OCI-LY1 (cell line): Measurements from ENCODE around the gene KCNB1.

Source experiments
- H2AFZ ChIP-seq: fragments of 200-600 bp; sonication (generic), shearing (Covaris generic); 2 replicates; pipeline ENCODE4 v1.6.0; 2014; ENCODE audit warnings: antibody characterized with exemption, mild to moderate bottlenecking, low read length
- H3F3A ChIP-seq: fragments of 200-600 bp; sonication (generic), shearing (Covaris generic); 2 replicates; pipeline ENCODE4 v1.6.0; 2014; ENCODE audit warnings: mild to moderate bottlenecking, antibody characterized with exemption, low read length, moderate library complexity; ENCODE audit not compliant: insufficient read depth
- H3K27ac ChIP-seq: fragments of 200-600 bp; sonication (generic); 2 replicates; pipeline ENCODE4 v1.5.1; 2014; ENCODE audit warnings: low read length, mixed run types, mild to moderate bottlenecking, low read depth; ENCODE audit not compliant: poor library complexity, severe bottlenecking
- H3K27me3 ChIP-seq: fragments of 200-600 bp; sonication (generic); 2 replicates; pipeline ENCODE4 v1.6.0; 2014; ENCODE audit warnings: antibody characterized with exemption, mild to moderate bottlenecking, low read length, moderate library complexity; ENCODE audit not compliant: insufficient read depth
- H3K36me3 ChIP-seq: fragments of 200-600 bp; sonication (generic); 2 replicates; pipeline ENCODE4 v1.6.1; 2014; ENCODE audit warnings: mild to moderate bottlenecking, antibody characterized with exemption, low read length, moderate library complexity, mixed read lengths; ENCODE audit not compliant: insufficient read depth
- H3K4me1 ChIP-seq: fragments of 200-600 bp; sonication (generic); 2 replicates; pipeline ENCODE4 v1.5.1; 2014; ENCODE audit warnings: mild to moderate bottlenecking, low read length, moderate library complexity; ENCODE audit not compliant: insufficient read depth, severe bottlenecking
- H3K4me2 ChIP-seq: fragments of 200-600 bp; sonication (generic), shearing (Covaris generic); 2 replicates; pipeline ENCODE4 v1.6.1; 2014; ENCODE audit warnings: low read length
- H3K4me3 ChIP-seq: fragments of 200-600 bp; sonication (generic); 2 replicates; pipeline ENCODE4 v1.5.1; 2014; ENCODE audit warnings: low read length, low read depth, mild to moderate bottlenecking, mixed read lengths; ENCODE audit not compliant: poor library complexity, severe bottlenecking
- H3K79me2 ChIP-seq: fragments of 200-600 bp; shearing (Covaris generic); 2 replicates; pipeline ENCODE4 v1.6.1; 2016; ENCODE audit warnings: mixed run types, low read length, mixed read lengths; ENCODE audit not compliant: insufficient read depth
- H3K9ac ChIP-seq: fragments of 200-600 bp; sonication (generic), shearing (Covaris generic); 2 replicates; pipeline ENCODE4 v1.6.1; 2014; ENCODE audit warnings: mild to moderate bottlenecking, low read length, mixed read lengths
- H3K9me2 ChIP-seq: fragments of 200-600 bp; sonication (generic), shearing (Covaris generic); 2 replicates; pipeline ENCODE4 v1.6.1; 2014; ENCODE audit warnings: low read depth, mild to moderate bottlenecking, low read length, mixed read lengths
- H3K9me3 ChIP-seq: fragments of 200-600 bp; shearing (Covaris generic); 2 replicates; pipeline ENCODE4 v1.6.1; 2014; ENCODE audit warnings: low read length, mixed read lengths
- H4K20me1 ChIP-seq: fragments of 200-600 bp; sonication (generic), shearing (Covaris generic); 2 replicates; pipeline ENCODE4 v1.6.0; 2016; ENCODE audit warnings: mild to moderate bottlenecking, low read length; ENCODE audit not compliant: insufficient read depth
- EZH2 ChIP-seq: fragments of 200-600 bp; sonication (generic), shearing (Covaris generic); IDR thresholded peaks from 2 replicates; pipeline ENCODE4 v1.8.0; 2017; ENCODE audit warnings: borderline replicate concordance, mixed run types, mild to moderate bottlenecking, antibody characterized with exemption, low read length, moderate library complexity, mixed read lengths
- TF ChIP-seq, protein P1 (sequence below): fragments of 200-600 bp; sonication (generic), shearing (Covaris generic); IDR thresholded peaks from 2 replicates; pipeline ENCODE4 v1.5.1; 2017; ENCODE audit warnings: mild to moderate bottlenecking, antibody characterized with exemption, low read length, moderate library complexity, mixed read lengths

Gene KCNB1

DNA sequence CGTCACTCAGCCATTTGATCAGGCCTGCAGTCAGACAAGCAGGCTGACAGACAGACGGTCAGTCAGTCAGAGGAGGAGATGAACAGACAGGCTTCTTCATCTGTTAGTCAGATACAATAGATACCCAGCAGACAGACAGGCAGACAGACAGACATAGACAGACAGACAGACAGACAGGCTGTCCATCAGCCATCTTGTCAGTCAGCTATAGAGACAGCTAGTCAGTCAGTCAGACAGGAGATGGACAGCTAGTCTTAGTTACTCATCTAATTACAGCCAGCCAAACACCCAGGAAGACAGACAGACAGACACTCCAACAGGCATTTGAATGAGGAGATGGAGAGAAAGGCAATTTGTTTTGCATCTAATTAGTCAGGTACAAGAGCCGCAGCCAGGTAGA lies 36.4 kb downstream of the KCNB1 start:
- TF ChIP-seq, protein P1, sequence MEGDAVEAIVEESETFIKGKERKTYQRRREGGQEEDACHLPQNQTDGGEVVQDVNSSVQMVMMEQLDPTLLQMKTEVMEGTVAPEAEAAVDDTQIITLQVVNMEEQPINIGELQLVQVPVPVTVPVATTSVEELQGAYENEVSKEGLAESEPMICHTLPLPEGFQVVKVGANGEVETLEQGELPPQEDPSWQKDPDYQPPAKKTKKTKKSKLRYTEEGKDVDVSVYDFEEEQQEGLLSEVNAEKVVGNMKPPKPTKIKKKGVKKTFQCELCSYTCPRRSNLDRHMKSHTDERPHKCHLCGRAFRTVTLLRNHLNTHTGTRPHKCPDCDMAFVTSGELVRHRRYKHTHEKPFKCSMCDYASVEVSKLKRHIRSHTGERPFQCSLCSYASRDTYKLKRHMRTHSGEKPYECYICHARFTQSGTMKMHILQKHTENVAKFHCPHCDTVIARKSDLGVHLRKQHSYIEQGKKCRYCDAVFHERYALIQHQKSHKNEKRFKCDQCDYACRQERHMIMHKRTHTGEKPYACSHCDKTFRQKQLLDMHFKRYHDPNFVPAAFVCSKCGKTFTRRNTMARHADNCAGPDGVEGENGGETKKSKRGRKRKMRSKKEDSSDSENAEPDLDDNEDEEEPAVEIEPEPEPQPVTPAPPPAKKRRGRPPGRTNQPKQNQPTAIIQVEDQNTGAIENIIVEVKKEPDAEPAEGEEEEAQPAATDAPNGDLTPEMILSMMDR = no peak
- no peak for TF ChIP-seq EZH2
- Histone ChIP-seq H3F3A (no peaks in the 10 kb centered on the region), H3K4me2 (no peak overlapping the region), H4K20me1 (no peaks in the 10 kb centered on the region), H3K4me3 (no peak overlapping the region), H3K9me3 (no peaks in the 10 kb centered on the region), H3K27ac (no peak overlapping the region), H2AFZ (no peak overlapping the region), H3K4me1 (no peaks in the 10 kb centered on the region), H3K9me2 (no peaks in the 10 kb centered on the region), H3K36me3 (no peaks in the 10 kb centered on the region), H3K79me2 (no peaks in the 10 kb centered on the region), H3K9ac (no peak overlapping the region), H3K27me3 (peaks cover 5% of the 10 kb centered on the region; the same call in 1 of the 2 replicates)

DNA sequence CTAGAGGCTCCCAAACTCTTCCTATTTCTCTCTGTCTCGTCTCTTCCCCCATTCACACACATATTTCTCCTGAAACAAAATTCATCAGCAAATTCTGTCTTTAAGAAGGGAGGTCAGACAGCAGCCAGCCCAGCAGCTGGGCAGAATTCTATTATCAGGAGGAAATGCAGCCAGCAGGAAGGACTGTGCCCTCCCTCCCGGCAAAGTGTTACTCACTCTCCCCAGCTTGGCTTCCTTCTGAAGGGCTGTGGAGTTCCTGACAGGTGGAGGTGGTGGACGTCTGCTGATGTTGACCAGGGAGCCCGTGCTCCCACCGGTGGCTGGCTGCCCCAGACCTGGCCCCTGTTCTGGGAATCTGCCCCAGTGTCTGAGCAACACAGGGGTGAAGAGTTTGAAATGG lies 37.3 kb downstream of the KCNB1 start:
- Histone ChIP-seq H3K9ac (no peak overlapping the region), H3K27ac (no peak overlapping the region), H3K9me2 (no peaks in the 10 kb centered on the region), H3K4me2 (no peak overlapping the region), H3K9me3 (no peaks in the 10 kb centered on the region), H3F3A (no peaks in the 10 kb centered on the region), H2AFZ (no peak overlapping the region), H3K36me3 (no peaks in the 10 kb centered on the region), H4K20me1 (no peaks in the 10 kb centered on the region), H3K4me3 (no peak overlapping the region), H3K27me3 (peaks cover 5% of the 10 kb centered on the region; the same call in 1 of the 2 replicates), H3K4me1 (no peaks in the 10 kb centered on the region), H3K79me2 (no peaks in the 10 kb centered on the region)
- TF ChIP-seq, protein P1 = no peak
- TF ChIP-seq EZH2 = no peak

DNA sequence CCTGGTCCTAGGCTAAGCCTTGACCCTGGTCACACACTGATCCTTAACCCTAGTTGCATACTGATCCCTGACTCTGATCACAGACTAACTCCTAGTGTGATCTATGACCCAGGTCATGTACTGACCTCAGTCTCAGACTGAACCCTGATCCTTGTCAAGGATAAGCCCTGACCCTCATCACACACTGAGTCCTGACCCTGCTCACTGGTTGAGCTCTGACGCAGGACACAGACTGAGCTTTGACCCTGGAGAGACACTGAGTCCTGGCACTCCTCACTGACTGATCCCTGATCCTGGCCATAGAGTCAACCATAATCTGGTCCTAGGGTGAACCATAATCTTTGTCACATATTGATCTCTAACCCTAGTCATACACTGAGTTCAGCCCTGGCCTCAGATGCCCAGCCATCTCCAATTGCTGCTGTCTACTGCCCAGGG lies 37.9 kb downstream of the KCNB1 start:
- Histone ChIP-seq H3K9me3 (no peaks in the 10 kb centered on the region), H3K36me3 (no peaks in the 10 kb centered on the region), H4K20me1 (no peaks in the 10 kb centered on the region), H3K4me2 (no peak overlapping the region), H2AFZ (no peak overlapping the region), H3F3A (no peaks in the 10 kb centered on the region), H3K9me2 (no peaks in the 10 kb centered on the region), H3K9ac (no peak overlapping the region), H3K79me2 (no peaks in the 10 kb centered on the region), H3K27me3 (peaks cover 5% of the 10 kb centered on the region; the same call in 1 of the 2 replicates), H3K4me1 (no peaks in the 10 kb centered on the region), H3K27ac (no peak overlapping the region), H3K4me3 (no peak overlapping the region)
- TF ChIP-seq, protein P1 = no peak
